Kidney (tissue), 14 donors: ENCODE results near the gene QSOX2. TPM values are rescaled to one million over a fixed set of nuclear protein-coding genes. Genes with fewer than 3 reads are reported as not detected.

Experiments used
- DNase-seq, 5 donors: peaks; one replicate each; pipeline ENCODE4 v3.0.0-alpha.2; 2013 to 2020
- FAIRE-seq: peaks from 2 replicates; lab custom pipeline; 2012; peaks lifted over from hg19 to GRCh38; lab: Jason Lieb, UNC
- H3K27ac ChIP-seq, 2 donors: one replicate each; pipeline ENCODE4 v1.7.0; 2013; ENCODE audit warnings: low read depth in 2 of 2, low read length in 2 of 2, inconsistent platforms in 1 of 2
- H3K27me3 ChIP-seq: one replicate; pipeline ENCODE4 v1.7.1; 2013; ENCODE audit warnings: low read length, inconsistent platforms; ENCODE audit not compliant: control insufficient read depth, insufficient read depth
- H3K36me3 ChIP-seq, 3 donors: one replicate each; pipeline versions ENCODE4 v1.7.0 to v1.7.1; 2013; ENCODE audit warnings: low read length in 3 of 3, control low read depth in 1 of 3, inconsistent platforms in 1 of 3; ENCODE audit not compliant: insufficient read depth in 3 of 3, control insufficient read depth in 2 of 3
- H3K4me1 ChIP-seq, 3 donors: one replicate each; pipeline versions ENCODE4 v1.7.0 to v1.7.1; 2013; ENCODE audit warnings: low read length in 3 of 3, inconsistent platforms in 1 of 3, low read depth in 1 of 3; ENCODE audit not compliant: control insufficient read depth in 2 of 3, insufficient read depth in 2 of 3
- H3K4me3 ChIP-seq, 3 donors: one replicate each; pipeline versions ENCODE4 v1.7.0 to v1.8.1; 2013; ENCODE audit warnings: low read length in 3 of 3, control low read depth in 1 of 3, inconsistent platforms in 1 of 3
- H3K9ac ChIP-seq, 3 donors: one replicate each; pipeline versions ENCODE4 v1.7.0 to v1.7.1; 2013; ENCODE audit warnings: low read length in 3 of 3, control low read depth in 1 of 3, inconsistent platforms in 1 of 3
- H3K9me3 ChIP-seq, 3 donors: one replicate each; pipeline versions ENCODE4 v1.7.0 to v1.7.1; 2013; ENCODE audit warnings: low read length in 3 of 3, control low read depth in 1 of 3, inconsistent platforms in 1 of 3; ENCODE audit not compliant: control insufficient read depth in 2 of 3, insufficient read depth in 1 of 3
- CTCF ChIP-seq: IDR thresholded peaks from 3 replicates; pipeline ENCODE4 v1.5.1; 2012; ENCODE audit warnings: mild to moderate bottlenecking, moderate library complexity, borderline replicate concordance; ENCODE audit not compliant: insufficient read depth; ENCODE audit errors: extremely low read depth
- intact Hi-C: fragments of 100-400 bp; cut with DNase I; formaldehyde crosslinking; loops from one replicate; pipeline ENCODE4 v1.11.1; 2022
- polyA plus RNA-seq: library from polyadenylated mRNA; stranded (reverse); fragments of 350-450 nt; fragmentation: Illumina TruSeq; extraction: RNeasy Lipid Tissue Mini Kit (QIAGEN cat#74804); gene quantifications from one replicate; pipeline ENCODE4 v1.2.3, GENCODE V29; 2014; ENCODE audit warnings: low read depth, low replicate concordance; ENCODE audit not compliant: insufficient read depth
- total RNA-seq: library from RNA; stranded (reverse); fragmentation: NEBNext Ultra II Directional; extraction: Animal tissue kit (Norgen Biotek cat#: 25700); gene quantifications from one replicate; pipeline ENCODE4 v1.2.1, GENCODE V29; 2021
- donor health status: control.
- donor health status: control.
- donor health status: control.
- donor health status: control.
- donor health status: control.
- donor health status: DM: yes; HTN: yes; CAD: no.
- donor health status: Normal renal cell carcinoma (clear cell type).

The QSOX2 gene
- total and polyA plus RNA-seq, 2 donors from 2014 or later, result 4.0 to 10.1 TPM

DNA sequence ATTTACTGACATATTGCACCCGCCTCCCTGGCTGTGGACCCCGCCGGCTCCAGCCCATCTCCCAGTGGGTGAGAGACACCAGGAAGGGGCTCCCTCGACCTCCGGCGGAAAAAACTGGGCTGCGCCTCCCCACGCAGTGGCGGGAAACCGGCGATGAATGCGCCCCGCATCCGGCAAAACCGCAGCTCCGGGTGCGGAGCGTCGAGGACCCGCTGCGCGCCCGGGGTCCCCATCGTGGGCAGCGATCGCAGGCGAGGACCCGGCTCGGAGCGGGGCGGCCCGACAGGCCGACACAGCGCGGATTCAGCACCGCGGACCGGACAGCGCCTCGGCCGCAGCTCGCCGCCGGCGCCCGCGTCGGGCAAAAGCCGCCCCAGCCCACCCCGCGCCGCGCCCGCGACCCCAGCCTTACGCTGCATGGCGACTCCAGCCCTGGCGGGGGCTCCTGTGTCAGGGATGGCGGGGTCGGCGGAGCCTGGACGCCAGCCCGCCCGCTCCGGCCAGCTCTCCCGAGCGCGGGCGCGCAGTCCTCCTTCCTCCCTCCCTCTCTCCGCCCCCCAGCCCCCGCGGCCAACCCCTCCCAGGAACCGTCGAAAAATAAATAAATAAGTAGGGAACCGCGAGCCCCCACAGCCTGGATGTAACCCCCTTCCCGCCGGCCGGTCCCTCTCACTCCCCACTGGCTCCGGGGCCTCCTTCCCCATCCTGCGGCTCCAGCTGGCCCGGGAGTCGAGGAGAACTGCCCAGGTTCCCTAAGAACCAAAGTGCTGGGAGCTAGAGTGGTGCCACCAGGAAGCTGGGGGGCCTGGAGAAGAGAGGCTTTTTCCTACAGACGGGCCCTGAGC is 43.8 kb downstream of the QSOX2 start:
- H3K9ac ChIP-seq, result no peak overlapping the region
- H3K4me1 ChIP-seq, result no peaks in the 10 kb centered on the region
- H3K4me3 ChIP-seq, result no peak overlapping the region
- H3K36me3 ChIP-seq, result no peaks in the 10 kb centered on the region
- H3K27me3 ChIP-seq, result peaks cover 34% of the 10 kb centered on the region
- no peak for TF ChIP-seq CTCF
- no peaks in the 10 kb centered on the region for H3K9me3 ChIP-seq
- DNase-seq (peak in 3 of 5 donors; percentile 65 to 70 (median 68)), FAIRE-seq (no peak)
- intact Hi-C loops, result no loop called here
- no peak overlapping the region for H3K27ac ChIP-seq

GRCh38 chr9:136201174-136201573 is 44.4 kb downstream of the QSOX2 start:
- H3K27ac ChIP-seq, result no peak overlapping the region
- no peaks in the 10 kb centered on the region for H3K9me3 ChIP-seq
- H3K4me1 ChIP-seq, result no peaks in the 10 kb centered on the region
- intact Hi-C loops, result no loop called here
- H3K9ac ChIP-seq, result no peak overlapping the region
- H3K27me3 ChIP-seq, result peaks cover 38% of the 10 kb centered on the region
- H3K36me3 ChIP-seq, result no peaks in the 10 kb centered on the region
- FAIRE-seq (no peak), DNase-seq (no peak)
- TF ChIP-seq CTCF, result no peak
- H3K4me3 ChIP-seq, result no peak overlapping the region

GRCh38 chr9:136200424-136200823 is 45.2 kb downstream of the QSOX2 start:
- TF ChIP-seq CTCF, result no peak
- FAIRE-seq (no peak), DNase-seq (no peak)
- Histone ChIP-seq H3K27me3 (peaks cover 43% of the 10 kb centered on the region), H3K9me3 (no peaks in the 10 kb centered on the region), H3K9ac (no peak overlapping the region), H3K4me1 (no peaks in the 10 kb centered on the region), H3K36me3 (no peaks in the 10 kb centered on the region), H3K4me3 (no peak overlapping the region), H3K27ac (no peak overlapping the region)
- intact Hi-C loops, result no loop called here
